ENCODE data around the gene NDST1. TPM values are rescaled to one million over a fixed set of nuclear protein-coding genes. Genes with fewer than 3 reads are reported as not detected.

NDST1 gene
- polyA plus RNA-seq, 1 of the 3 experiments (the other 2 are of a cell fraction): 29.2 TPM

- Histone ChIP-seq H4K20me1 (ENCODE audit: insufficient read depth) (peaks cover 100% of the 10 kb centered on the region), H3K4me1 (ENCODE audit: control insufficient read depth in 1 of 2, insufficient read depth in 2 of 2, low read depth in 1 of 2, low read length in 1 of 2) (peaks cover 12 to 86% of the 10 kb centered on the region in 2 experiments; a peak in 3 of 4 replicates), H3K36me3 (replicated peaks in 1 of 2; ENCODE audit: control insufficient read depth in 1 of 2, insufficient read depth in 2 of 2, low read length in 1 of 2) (no peaks in the 10 kb centered on the region), H2AFZ (ENCODE audit: low read depth) (no peak overlapping the region), H3K4me3 (ENCODE audit: low read depth in 2 of 2, low read length in 1 of 2) (no peak overlapping the region), H3K27me3 (ENCODE audit: insufficient read depth) (no peaks in the 10 kb centered on the region), H3K9ac (no peak overlapping the region), H3F3A (replicated peaks; ENCODE audit: insufficient read depth) (peaks cover 7% of the 10 kb centered on the region), H3K4me2 (no peak overlapping the region), H3K79me2 (ENCODE audit: insufficient read depth) (peaks cover 94% of the 10 kb centered on the region), H3K9me3 (no peaks in the 10 kb centered on the region), H3K27ac (ENCODE audit: low read depth in 2 of 2, low read length in 1 of 2) (peak overlapping the region in 1 of 2 experiments; percentile 50; a peak in 1 of 4 replicates), H3K9me2 (no peaks in the 10 kb centered on the region)
- TF ChIP-seq CTCF (IDR thresholded peaks at IDR 0.05) (no peak), USF1 (IDR thresholded peaks at IDR 0.05; ENCODE audit: borderline replicate concordance, low read depth) (no peak), PBX3 (IDR thresholded peaks at IDR 0.05) (no peak), EZH2phosphoT487 (IDR thresholded peaks at IDR 0.05; ENCODE audit: borderline replicate concordance, low read depth) (no peak), YY1 (IDR thresholded peaks at IDR 0.05; ENCODE audit: low read depth) (no peak)
- no peak for DNase-seq
- CTCF ChIA-PET: no interaction called here
- POLR2A ChIA-PET: no interaction called here
- WGBS (ENCODE audit: low lambda C conversion rate): 88% methylated on average over 4 of the region's 4 CpGs
These were observed 897 bp downstream of the NDST1 start for GRCh38 chr5:150508828-150509227.

- CTCF ChIA-PET: interaction anchor here (1.2 to 1.8 kb wide), 2 partner anchors 14 to 34 kb away, joined by 3 to 7 read pairs; no protein-coding TSS in a partner anchor
- H3K79me2 ChIP-seq (ENCODE audit: insufficient read depth): peaks cover 89% of the 10 kb centered on the region
- H3K4me2 ChIP-seq: no peak overlapping the region
- H3K9me2 ChIP-seq: no peaks in the 10 kb centered on the region
- H3K27ac ChIP-seq (ENCODE audit: low read depth in 2 of 2, low read length in 1 of 2): peak overlapping the region in 1 of 2 experiments; percentile 81; a peak in 2 of 4 replicates
- H3K36me3 ChIP-seq (replicated peaks in 1 of 2; ENCODE audit: control insufficient read depth in 1 of 2, insufficient read depth in 2 of 2, low read length in 1 of 2): no peaks in the 10 kb centered on the region
- peaks cover 24 to 83% of the 10 kb centered on the region in 2 experiments; a peak in 3 of 4 replicates for H3K4me1 ChIP-seq (ENCODE audit: control insufficient read depth in 1 of 2, insufficient read depth in 2 of 2, low read depth in 1 of 2, low read length in 1 of 2)
- no peak for DNase-seq
- no peak for TF ChIP-seq EP300 (IDR thresholded peaks at IDR 0.05; ENCODE audit: borderline replicate concordance in 1 of 2, low read depth in 1 of 2, low read length in 1 of 2)
- TF ChIP-seq EZH2phosphoT487 (IDR thresholded peaks at IDR 0.05; ENCODE audit: borderline replicate concordance, low read depth): no peak
- TF ChIP-seq TCF12 (IDR thresholded peaks at IDR 0.05): no peak
- TF ChIP-seq MEF2A (IDR thresholded peaks at IDR 0.05; ENCODE audit: borderline replicate concordance, low read depth): no peak
- TF ChIP-seq MAX (IDR thresholded peaks at IDR 0.05; ENCODE audit: low read depth): no peak
- no peak overlapping the region for H2AFZ ChIP-seq (ENCODE audit: low read depth)
- POLR2A ChIA-PET: no interaction called here
- H3K9me3 ChIP-seq: no peaks in the 10 kb centered on the region
- H3K4me3 ChIP-seq (ENCODE audit: low read depth in 2 of 2, low read length in 1 of 2): no peak overlapping the region
- no peak overlapping the region for H3K9ac ChIP-seq
- peaks cover 19% of the 10 kb centered on the region for H3F3A ChIP-seq (replicated peaks; ENCODE audit: insufficient read depth)
- 93% methylated on average over 7 of the region's 7 CpGs for WGBS (ENCODE audit: low lambda C conversion rate)
- no peaks in the 10 kb centered on the region for H3K27me3 ChIP-seq (ENCODE audit: insufficient read depth)
- peaks cover 100% of the 10 kb centered on the region for H4K20me1 ChIP-seq (ENCODE audit: insufficient read depth)
These were observed 2.1 kb downstream of the NDST1 start for GRCh38 chr5:150509992-150510391.
